Measurements from ENCODE around the gene SOCS7. TPM values are rescaled to one million over a fixed set of nuclear protein-coding genes. Genes with fewer than 3 reads are reported as not detected.

SOCS7 gene
- total and polyA plus RNA-seq, 4 experiments from 2014 or later, result 0.11 to 24.7 (median 12.4) TPM

- CTCF ChIA-PET (ENCODE audit: partially characterized antibody), result interaction anchor here (0.6 to 2.2 kb wide), 3 partner anchors 7 to 251 kb away, joined by 3 to 7 read pairs (median 3); no protein-coding TSS in a partner anchor
- H3K27ac Mint-ChIP-seq, result peak overlapping the region in 1 of 7 donors; percentile 42
Measured at GRCh38 chr17:38329808-38330730, 21.6 kb upstream of the SOCS7 start.

GRCh38 chr17:38330941-38331411 is 20.7 kb upstream of the SOCS7 start:
- no peaks in the 10 kb centered on the region for H3K36me3 Mint-ChIP-seq
- H3K27ac Mint-ChIP-seq, result no peak overlapping the region
- H3K27ac ChIP-seq (ENCODE audit: low read depth, low read length), result no peak overlapping the region
- no peak overlapping the region for H3K4me3 ChIP-seq (ENCODE audit: low read length in 2 of 2)
- intact Hi-C loops (cut with micrococcal nuclease), result no loop called here
- no peaks in the 10 kb centered on the region for H3K36me3 ChIP-seq (ENCODE audit: insufficient read depth, low read length)
- ChIA-PET POLR2A (ENCODE audit: partially characterized antibody) (no interaction called here), CTCF (ENCODE audit: partially characterized antibody) (interaction anchor here (1.0 to 2.2 kb wide), 2 partner anchors 8 to 18 kb away, joined by 3 to 7 read pairs; no protein-coding TSS in a partner anchor)
- H3K9me3 ChIP-seq (ENCODE audit: control insufficient read depth in 1 of 2, low read length in 2 of 2), result no peaks in the 10 kb centered on the region
- H3K4me1 Mint-ChIP-seq, result peaks cover 0 to 6% (median under 1%) of the 10 kb centered on the region in 4 donors
- H3K9me3 Mint-ChIP-seq, result no peaks in the 10 kb centered on the region
- H3K4me3 Mint-ChIP-seq, result no peak overlapping the region
- peaks cover 7 to 21% of the 10 kb centered on the region in 2 donors for H3K27me3 Mint-ChIP-seq
- H3K4me1 ChIP-seq (ENCODE audit: insufficient read depth, low read length), result no peaks in the 10 kb centered on the region
- H3K27me3 ChIP-seq (ENCODE audit: insufficient read depth, low read length), result no peaks in the 10 kb centered on the region
- no peak for DNase-seq

More at GRCh38 chr17:38329808-38330730, 21.6 kb upstream of the SOCS7 start:
- intact Hi-C loops (cut with micrococcal nuclease), result no loop called here
- no peaks in the 10 kb centered on the region for H3K36me3 ChIP-seq (ENCODE audit: insufficient read depth, low read length)
- H3K36me3 Mint-ChIP-seq, result no peaks in the 10 kb centered on the region
- H3K27me3 ChIP-seq (ENCODE audit: insufficient read depth, low read length), result no peaks in the 10 kb centered on the region
- H3K27me3 Mint-ChIP-seq, result peaks cover 7 to 19% of the 10 kb centered on the region in 2 donors
- H3K9me3 Mint-ChIP-seq, result no peaks in the 10 kb centered on the region
- no peak for DNase-seq
- no peaks in the 10 kb centered on the region for H3K4me1 ChIP-seq (ENCODE audit: insufficient read depth, low read length)
- POLR2A ChIA-PET (ENCODE audit: partially characterized antibody), result no interaction called here
- H3K27ac ChIP-seq (ENCODE audit: low read depth, low read length), result no peak overlapping the region
- no peak overlapping the region for H3K4me3 ChIP-seq (ENCODE audit: low read length in 2 of 2)
- no peaks in the 10 kb centered on the region for H3K9me3 ChIP-seq (ENCODE audit: control insufficient read depth in 1 of 2, low read length in 2 of 2)
- peaks cover 0 to 9% (median under 1%) of the 10 kb centered on the region in 4 donors for H3K4me1 Mint-ChIP-seq
- H3K4me3 Mint-ChIP-seq, result no peak overlapping the region

GRCh38 chr17:38332735-38333134 is 18.9 kb upstream of the SOCS7 start:
- DNase-seq, result no peak
- Histone ChIP-seq H3K36me3 (ENCODE audit: insufficient read depth, low read length) (no peaks in the 10 kb centered on the region), H3K27ac (ENCODE audit: low read depth, low read length) (no peak overlapping the region), H3K4me3 (ENCODE audit: low read length in 2 of 2) (no peak overlapping the region), H3K4me1 (ENCODE audit: insufficient read depth, low read length) (no peaks in the 10 kb centered on the region), H3K9me3 (ENCODE audit: control insufficient read depth in 1 of 2, low read length in 2 of 2) (no peaks in the 10 kb centered on the region), H3K27me3 (ENCODE audit: insufficient read depth, low read length) (no peaks in the 10 kb centered on the region)
- peaks cover 7 to 21% of the 10 kb centered on the region in 2 donors for H3K27me3 Mint-ChIP-seq
- H3K9me3 Mint-ChIP-seq, result no peaks in the 10 kb centered on the region
- H3K36me3 Mint-ChIP-seq, result no peaks in the 10 kb centered on the region
- ChIA-PET POLR2A (ENCODE audit: partially characterized antibody) (no interaction called here), CTCF (ENCODE audit: partially characterized antibody) (interaction anchor here (0.8 to 3.2 kb wide), 4 partner anchors 8 to 81 kb away, joined by 5 to 14 read pairs (median 6); no protein-coding TSS in a partner anchor)
- H3K4me1 Mint-ChIP-seq, result no peaks in the 10 kb centered on the region
- H3K27ac Mint-ChIP-seq, result no peak overlapping the region
- no peak overlapping the region for H3K4me3 Mint-ChIP-seq
- intact Hi-C loops (cut with micrococcal nuclease), result no loop called here

GRCh38 chr17:38333635-38334295 is 17.9 kb upstream of the SOCS7 start:
- Mint-ChIP-seq H3K36me3 (no peaks in the 10 kb centered on the region), H3K27me3 (peaks cover 7 to 21% of the 10 kb centered on the region in 2 donors), H3K9me3 (no peaks in the 10 kb centered on the region), H3K4me1 (no peaks in the 10 kb centered on the region), H3K4me3 (no peak overlapping the region), H3K27ac (peak overlapping the region in 1 of 7 donors; percentile 57)
- Histone ChIP-seq H3K27ac (ENCODE audit: low read depth, low read length) (no peak overlapping the region), H3K9me3 (ENCODE audit: control insufficient read depth in 1 of 2, low read length in 2 of 2) (no peaks in the 10 kb centered on the region), H3K4me1 (ENCODE audit: insufficient read depth, low read length) (no peaks in the 10 kb centered on the region), H3K27me3 (ENCODE audit: insufficient read depth, low read length) (no peaks in the 10 kb centered on the region), H3K36me3 (ENCODE audit: insufficient read depth, low read length) (no peaks in the 10 kb centered on the region), H3K4me3 (ENCODE audit: low read length in 2 of 2) (no peak overlapping the region)
- intact Hi-C loops (cut with micrococcal nuclease), result no loop called here
- ChIA-PET POLR2A (ENCODE audit: partially characterized antibody) (no interaction called here), CTCF (ENCODE audit: partially characterized antibody) (interaction anchor here (0.8 to 3.2 kb wide), 3 partner anchors 9 to 80 kb away, joined by 5 to 14 read pairs (median 6); no protein-coding TSS in a partner anchor)
- DNase-seq, result peak in 4 of 5 donors; percentile 11 to 26 (median 16)

GRCh38 chr17:38334480-38335364 is 16.9 kb upstream of the SOCS7 start:
- H3K27ac ChIP-seq (ENCODE audit: low read depth, low read length), result no peak overlapping the region
- H3K9me3 ChIP-seq (ENCODE audit: control insufficient read depth in 1 of 2, low read length in 2 of 2), result no peaks in the 10 kb centered on the region
- no peak overlapping the region for H3K4me3 ChIP-seq (ENCODE audit: low read length in 2 of 2)
- Mint-ChIP-seq H3K9me3 (no peaks in the 10 kb centered on the region), H3K36me3 (no peaks in the 10 kb centered on the region), H3K27ac (no peak overlapping the region), H3K4me3 (no peak overlapping the region), H3K4me1 (no peaks in the 10 kb centered on the region), H3K27me3 (peaks cover 7 to 23% of the 10 kb centered on the region in 2 donors)
- H3K4me1 ChIP-seq (ENCODE audit: insufficient read depth, low read length), result no peaks in the 10 kb centered on the region
- ChIA-PET CTCF (ENCODE audit: partially characterized antibody) (interaction anchor here (3.2 kb wide), 1 partner anchor 80 kb away, joined by 14 read pairs; no protein-coding TSS in a partner anchor), POLR2A (ENCODE audit: partially characterized antibody) (no interaction called here)
- DNase-seq, result no peak
- no peaks in the 10 kb centered on the region for H3K27me3 ChIP-seq (ENCODE audit: insufficient read depth, low read length)
- H3K36me3 ChIP-seq (ENCODE audit: insufficient read depth, low read length), result no peaks in the 10 kb centered on the region
- intact Hi-C loops (cut with micrococcal nuclease), result no loop called here

- Histone ChIP-seq H3K4me1 (ENCODE audit: insufficient read depth, low read length) (no peaks in the 10 kb centered on the region), H3K27me3 (ENCODE audit: insufficient read depth, low read length) (no peaks in the 10 kb centered on the region), H3K36me3 (ENCODE audit: insufficient read depth, low read length) (no peaks in the 10 kb centered on the region), H3K4me3 (ENCODE audit: low read length in 2 of 2) (no peak overlapping the region), H3K27ac (ENCODE audit: low read depth, low read length) (no peak overlapping the region), H3K9me3 (ENCODE audit: control insufficient read depth in 1 of 2, low read length in 2 of 2) (no peaks in the 10 kb centered on the region)
- ChIA-PET POLR2A (ENCODE audit: partially characterized antibody) (no interaction called here), CTCF (ENCODE audit: partially characterized antibody) (no interaction called here)
- Mint-ChIP-seq H3K4me3 (no peak overlapping the region), H3K27ac (no peak overlapping the region), H3K36me3 (no peaks in the 10 kb centered on the region), H3K4me1 (no peaks in the 10 kb centered on the region), H3K9me3 (no peaks in the 10 kb centered on the region), H3K27me3 (peaks cover 5 to 14% of the 10 kb centered on the region in 2 donors)
- no peak for DNase-seq
- intact Hi-C loops (cut with micrococcal nuclease), result no loop called here
Measured at GRCh38 chr17:38336838-38337237, 14.8 kb upstream of the SOCS7 start.
